Testis (tissue), 2 donors: ENCODE results near the gene SCGB1D4.

Experiments used
- POLR2A ChIP-seq: fragments of 450-650 bp; IDR thresholded peaks from one replicate; pipeline ENCODE4 v1.6.1; 2017; ENCODE audit warnings: antibody characterized with exemption, mild to moderate bottlenecking, moderate library complexity
- TF ChIP-seq, protein P1 (sequence below), 3 experiments: fragments of 450-650 bp in 2 of 3; fragments of 200-600 bp in 1 of 3; sonication (generic) in 1 of 3; IDR thresholded peaks; one replicate each; pipeline ENCODE4 v1.5.1; 2016 to 2019; ENCODE audit warnings: antibody characterized with exemption in 3 of 3, mild to moderate bottlenecking in 2 of 3, moderate library complexity in 1 of 3

DNA sequence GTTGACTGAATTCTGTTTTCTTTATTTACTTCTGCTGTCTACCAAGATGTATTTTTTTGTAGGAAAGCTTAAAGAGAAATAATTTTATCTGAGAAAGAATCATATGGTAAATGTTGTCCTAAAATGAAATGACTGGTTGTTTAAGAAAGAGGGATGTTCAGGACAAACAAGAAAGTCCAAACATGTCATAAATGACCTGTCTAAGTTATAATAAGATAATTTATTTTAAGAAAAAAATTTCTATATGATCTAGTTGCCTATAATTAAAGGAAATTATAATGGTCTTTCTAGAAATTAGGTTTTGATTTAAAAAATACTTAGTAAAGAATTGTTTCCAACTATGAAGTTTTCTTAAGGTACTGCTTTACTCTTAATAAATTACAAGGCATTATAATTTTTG, 18.4 kb downstream of the SCGB1D4 start:
- TF ChIP-seq, protein P1, sequence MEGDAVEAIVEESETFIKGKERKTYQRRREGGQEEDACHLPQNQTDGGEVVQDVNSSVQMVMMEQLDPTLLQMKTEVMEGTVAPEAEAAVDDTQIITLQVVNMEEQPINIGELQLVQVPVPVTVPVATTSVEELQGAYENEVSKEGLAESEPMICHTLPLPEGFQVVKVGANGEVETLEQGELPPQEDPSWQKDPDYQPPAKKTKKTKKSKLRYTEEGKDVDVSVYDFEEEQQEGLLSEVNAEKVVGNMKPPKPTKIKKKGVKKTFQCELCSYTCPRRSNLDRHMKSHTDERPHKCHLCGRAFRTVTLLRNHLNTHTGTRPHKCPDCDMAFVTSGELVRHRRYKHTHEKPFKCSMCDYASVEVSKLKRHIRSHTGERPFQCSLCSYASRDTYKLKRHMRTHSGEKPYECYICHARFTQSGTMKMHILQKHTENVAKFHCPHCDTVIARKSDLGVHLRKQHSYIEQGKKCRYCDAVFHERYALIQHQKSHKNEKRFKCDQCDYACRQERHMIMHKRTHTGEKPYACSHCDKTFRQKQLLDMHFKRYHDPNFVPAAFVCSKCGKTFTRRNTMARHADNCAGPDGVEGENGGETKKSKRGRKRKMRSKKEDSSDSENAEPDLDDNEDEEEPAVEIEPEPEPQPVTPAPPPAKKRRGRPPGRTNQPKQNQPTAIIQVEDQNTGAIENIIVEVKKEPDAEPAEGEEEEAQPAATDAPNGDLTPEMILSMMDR (IDR thresholded peaks at IDR 0.05), result no peak
- no peak for TF ChIP-seq POLR2A
